Gastroesophageal sphincter (tissue), 4 donors: ENCODE results near the gene B3GNT5. TPM values are rescaled to one million over a fixed set of nuclear protein-coding genes. Genes with fewer than 3 reads are reported as not detected.

ENCODE experiments used
- ATAC-seq: fragments of 150-250 bp; one replicate; pipeline ENCODE4 v1.9.1; 2016; ENCODE audit warnings: mild to moderate bottlenecking, moderate library complexity
- H3K27ac ChIP-seq, 4 donors: fragments of 200-600 bp; sonication (generic) in 3 of 4; 1 replicate in 3 of 4; 2 replicates in 1 of 4; pipeline ENCODE4 v1.5.1; 2016 to 2019
- H3K27me3 ChIP-seq: fragments of 200-600 bp; sonication (generic); one replicate; pipeline ENCODE4 v1.5.1; 2019
- H3K36me3 ChIP-seq, 2 donors: fragments of 200-600 bp; sonication (generic); one replicate each; pipeline ENCODE4 v1.5.1; 2019; ENCODE audit warnings: control low read depth in 1 of 2
- H3K4me1 ChIP-seq, 3 donors: fragments of 200-600 bp; sonication (generic); 1 replicate in 2 of 3; 2 replicates in 1 of 3; pipeline ENCODE4 v1.5.1; 2016 to 2019; ENCODE audit warnings: control low read depth in 2 of 3
- H3K4me3 ChIP-seq, 2 donors: fragments of 200-600 bp; sonication (generic); one replicate each; pipeline ENCODE4 v1.5.1; 2019; ENCODE audit warnings: mild to moderate bottlenecking in 1 of 2, moderate library complexity in 1 of 2
- H3K9me3 ChIP-seq, 3 donors: fragments of 200-600 bp; sonication (generic); one replicate each; pipeline ENCODE4 v1.5.1; 2017 to 2019; ENCODE audit warnings: control low read depth in 2 of 3
- CTCF ChIP-seq, 4 experiments: fragments of 200-600 bp in 2 of 4; fragments of 450-650 bp in 2 of 4; sonication (generic) in 1 of 4; IDR thresholded peaks; one replicate each; pipeline ENCODE4 v1.5.1; 2017 to 2019; ENCODE audit warnings: antibody characterized with exemption in 4 of 4, mild to moderate bottlenecking in 2 of 4, moderate library complexity in 2 of 4
- EP300 ChIP-seq: sonication (generic); formaldehyde crosslinking; IDR thresholded peaks from one replicate; pipeline ENCODE4 v1.6.1; 2017; ENCODE audit warnings: antibody characterized with exemption, mild to moderate bottlenecking
- POLR2A ChIP-seq, 2 donors: fragments of 450-650 bp; IDR thresholded peaks; one replicate each; pipeline ENCODE4 v1.6.1; 2017; ENCODE audit warnings: antibody characterized with exemption in 2 of 2, mild to moderate bottlenecking in 2 of 2, moderate library complexity in 1 of 2
- POLR2AphosphoS5 ChIP-seq: sonication (generic); formaldehyde crosslinking; IDR thresholded peaks from one replicate; pipeline ENCODE4 v1.6.1; 2017; ENCODE audit warnings: antibody characterized with exemption
- WGBS, 2 donors: methylation state at CpG; one replicate each; pipeline ENCODE4 v1.1.5; 2018; ENCODE audit warnings: low coverage in 1 of 2; 5-methylcytosine and 5-hydroxymethylcytosine counted together
- total RNA-seq, 4 donors: library from RNA; depleted of rRNA; stranded (reverse); fragments of >200 nt; gene quantifications; one replicate each; pipeline ENCODE4 v1.1.0, GENCODE V29; 2016

The B3GNT5 gene
- total RNA-seq, 4 donors from 2014 or later = 5.0 to 9.2 (median 6.1) TPM

- peak overlapping the region; percentile 58 to 95 for H3K4me3 ChIP-seq
- WGBS, 2 donors = no CpG with 5 or more reads among the region's 111 CpGs
- no peaks in the 10 kb centered on the region for H3K36me3 ChIP-seq
- peak overlapping the region; percentile 11 to 88 (median 86) for H3K27ac ChIP-seq
- H3K9me3 ChIP-seq = no peaks in the 10 kb centered on the region
- peak; percentile 59 for TF ChIP-seq POLR2AphosphoS5
- no peak for TF ChIP-seq EP300
- TF ChIP-seq CTCF (IDR thresholded peaks at IDR 0.05) = peak in 1 of 4 experiments; percentile 11
- TF ChIP-seq POLR2A (IDR thresholded peaks at IDR 0.05) = peak in 1 of 2 donors; percentile 28
- peaks cover 0 to 24% (median 0%) of the 10 kb centered on the region in 3 donors for H3K4me1 ChIP-seq
- ATAC-seq = peak; percentile 84
- no peaks in the 10 kb centered on the region for H3K27me3 ChIP-seq
These were observed 754 bp downstream of the B3GNT5 start for GRCh38 chr3:183253528-183254486.

GRCh38 chr3:183254487-183255347 is 1.7 kb downstream of the B3GNT5 start:
- no peak for TF ChIP-seq POLR2A (IDR thresholded peaks at IDR 0.05)
- no peak for TF ChIP-seq POLR2AphosphoS5
- peak overlapping the region; percentile 58 to 95 for H3K4me3 ChIP-seq
- H3K9me3 ChIP-seq = no peaks in the 10 kb centered on the region
- ATAC-seq = peak; percentile 6
- peaks cover 0 to 29% (median 0%) of the 10 kb centered on the region in 3 donors for H3K4me1 ChIP-seq
- H3K27me3 ChIP-seq = no peaks in the 10 kb centered on the region
- H3K36me3 ChIP-seq = no peaks in the 10 kb centered on the region
- H3K27ac ChIP-seq = peak overlapping the region; percentile 11 to 88 (median 86)
- 51 to 69% methylated on average over 12 to 19 of the region's 49 CpGs for WGBS, 2 donors

- no peak for ATAC-seq
- no peak for TF ChIP-seq POLR2A (IDR thresholded peaks at IDR 0.05)
- no peak for TF ChIP-seq CTCF (IDR thresholded peaks at IDR 0.05)
- TF ChIP-seq POLR2AphosphoS5 = no peak
- TF ChIP-seq EP300 = no peak
- H3K27ac ChIP-seq = peak overlapping the region in 3 of 4 donors; percentile 85 to 88 (median 87)
- WGBS, 2 donors = 90 to 100% methylated on average over 1 of the region's 4 CpGs
- H3K4me1 ChIP-seq = peaks cover 0 to 35% (median 0%) of the 10 kb centered on the region in 3 donors
- H3K27me3 ChIP-seq = no peaks in the 10 kb centered on the region
- H3K9me3 ChIP-seq = no peaks in the 10 kb centered on the region
- no peak overlapping the region for H3K4me3 ChIP-seq
- H3K36me3 ChIP-seq = no peaks in the 10 kb centered on the region
These were observed 2.3 kb downstream of the B3GNT5 start for GRCh38 chr3:183255348-183255730.

GRCh38 chr3:183259087-183259486 is 6.0 kb downstream of the B3GNT5 start:
- 79 to 95% methylated on average over 2 to 3 of the region's 3 CpGs for WGBS, 2 donors
- Histone ChIP-seq H3K36me3 (no peaks in the 10 kb centered on the region), H3K27me3 (no peaks in the 10 kb centered on the region), H3K4me1 (peaks cover 0 to 26% (median 0%) of the 10 kb centered on the region in 3 donors), H3K27ac (peak overlapping the region in 1 of 4 donors; percentile 47), H3K4me3 (no peak overlapping the region), H3K9me3 (no peaks in the 10 kb centered on the region)
- no peak for ATAC-seq
- no peak for TF ChIP-seq EP300
- TF ChIP-seq POLR2A (IDR thresholded peaks at IDR 0.05) = no peak
- no peak for TF ChIP-seq POLR2AphosphoS5
- TF ChIP-seq CTCF (IDR thresholded peaks at IDR 0.05) = no peak

- Histone ChIP-seq H3K27ac (peak overlapping the region in 3 of 4 donors; percentile 2 to 47 (median 13)), H3K36me3 (no peaks in the 10 kb centered on the region), H3K9me3 (no peaks in the 10 kb centered on the region), H3K27me3 (no peaks in the 10 kb centered on the region), H3K4me1 (peaks cover 0 to 20% (median 0%) of the 10 kb centered on the region in 3 donors), H3K4me3 (no peak overlapping the region)
- ATAC-seq = peak; percentile 20
- TF ChIP-seq POLR2A (IDR thresholded peaks at IDR 0.05) (no peak), POLR2AphosphoS5 (no peak), EP300 (no peak), CTCF (IDR thresholded peaks at IDR 0.05) (no peak)
- 83% methylated on average over 1 of the region's 2 CpGs; no CpG with 5 or more reads in 1 of the 2 donors for WGBS, 2 donors
These were observed 6.6 kb downstream of the B3GNT5 start for GRCh38 chr3:183259621-183260020.
